Smooth muscle cell (in vitro differentiated cells): Measurements from ENCODE around the gene ARF1. TPM values are rescaled to one million over a fixed set of nuclear protein-coding genes. Genes with fewer than 3 reads are reported as not detected.
A peak's percentile ranks its signal among the peaks of the same experiment; 100 is the strongest.

Source experiments
- DNase-seq: peaks from one replicate; lab custom pipeline; 2025; ENCODE audit not compliant: unreplicated experiment; lab: John Stamatoyannopoulos, UW
- H2AFZ ChIP-seq: fragments of 200-600 bp; sonication (generic); 2 replicates; pipeline ENCODE4 v1.6.0; 2016; ENCODE audit warnings: antibody characterized with exemption, low read depth, mild to moderate bottlenecking
- H3F3A ChIP-seq: fragments of 200-600 bp; sonication (generic); 2 replicates; pipeline ENCODE4 v1.6.0; 2017; ENCODE audit warnings: antibody characterized with exemption, low read depth
- H3K27ac ChIP-seq: fragments of 200-600 bp; sonication (generic); 2 replicates; pipeline ENCODE4 v1.5.1; 2016; ENCODE audit warnings: low read depth, mild to moderate bottlenecking
- H3K27me3 ChIP-seq: fragments of 200-600 bp; sonication (generic); 2 replicates; pipeline ENCODE4 v1.6.1; 2016; ENCODE audit warnings: low read depth, mild to moderate bottlenecking
- H3K36me3 ChIP-seq: fragments of 200-600 bp; sonication (generic); 2 replicates; pipeline ENCODE4 v1.5.1; 2016; ENCODE audit warnings: low read depth
- H3K4me1 ChIP-seq: fragments of 200-600 bp; sonication (generic); 2 replicates; pipeline ENCODE4 v1.5.1; 2016; ENCODE audit warnings: low read depth
- H3K4me2 ChIP-seq: fragments of 200-600 bp; sonication (generic); 2 replicates; pipeline ENCODE4 v1.6.0; 2016; ENCODE audit warnings: mild to moderate bottlenecking
- H3K4me3 ChIP-seq: fragments of 200-600 bp; sonication (generic); 2 replicates; pipeline ENCODE4 v1.5.1; 2016; ENCODE audit warnings: mild to moderate bottlenecking
- H3K79me2 ChIP-seq: fragments of 200-600 bp; sonication (generic); 2 replicates; pipeline ENCODE4 v1.6.0; 2016; ENCODE audit warnings: low read depth, mild to moderate bottlenecking
- H3K9ac ChIP-seq: fragments of 200-600 bp; sonication (generic); 2 replicates; pipeline ENCODE4 v1.6.0; 2016; ENCODE audit warnings: low read depth
- H3K9me3 ChIP-seq: fragments of 200-600 bp; sonication (generic); replicated peaks from 2 replicates; pipeline ENCODE4 v1.5.1; 2016; ENCODE audit warnings: low read depth
- H4K20me1 ChIP-seq: fragments of 200-600 bp; sonication (generic); 2 replicates; pipeline ENCODE4 v1.6.0; 2016; ENCODE audit warnings: low read depth
- CTCF ChIP-seq: fragments of 200-600 bp; sonication (generic); IDR thresholded peaks from 2 replicates; pipeline ENCODE4 v1.5.1; 2017; ENCODE audit warnings: borderline replicate concordance, mild to moderate bottlenecking, antibody characterized with exemption; ENCODE audit not compliant: insufficient read depth, poor library complexity, severe bottlenecking
- WGBS: methylation state at CpG from one replicate; pipeline ENCODE4 v1.1.7; 2016; ENCODE audit warnings: low lambda C conversion rate; 5-methylcytosine and 5-hydroxymethylcytosine counted together
- polyA plus RNA-seq: library from polyadenylated mRNA; unstranded; fragments of >200 nt; fragmentation: Nextera tagmentation; extraction: Ambion mirVana; gene quantifications from 2 replicates; pipeline ENCODE4 v1.2.1, GENCODE V29; 2016
- total RNA-seq: library from RNA; depleted of rRNA; stranded (reverse); fragments of >200 nt; gene quantifications from 2 replicates; pipeline ENCODE4 v1.2.3, GENCODE V29; 2014

ARF1 gene
- total and polyA plus RNA-seq, 2 experiments from 2014 or later = 237 to 698 TPM

DNA sequence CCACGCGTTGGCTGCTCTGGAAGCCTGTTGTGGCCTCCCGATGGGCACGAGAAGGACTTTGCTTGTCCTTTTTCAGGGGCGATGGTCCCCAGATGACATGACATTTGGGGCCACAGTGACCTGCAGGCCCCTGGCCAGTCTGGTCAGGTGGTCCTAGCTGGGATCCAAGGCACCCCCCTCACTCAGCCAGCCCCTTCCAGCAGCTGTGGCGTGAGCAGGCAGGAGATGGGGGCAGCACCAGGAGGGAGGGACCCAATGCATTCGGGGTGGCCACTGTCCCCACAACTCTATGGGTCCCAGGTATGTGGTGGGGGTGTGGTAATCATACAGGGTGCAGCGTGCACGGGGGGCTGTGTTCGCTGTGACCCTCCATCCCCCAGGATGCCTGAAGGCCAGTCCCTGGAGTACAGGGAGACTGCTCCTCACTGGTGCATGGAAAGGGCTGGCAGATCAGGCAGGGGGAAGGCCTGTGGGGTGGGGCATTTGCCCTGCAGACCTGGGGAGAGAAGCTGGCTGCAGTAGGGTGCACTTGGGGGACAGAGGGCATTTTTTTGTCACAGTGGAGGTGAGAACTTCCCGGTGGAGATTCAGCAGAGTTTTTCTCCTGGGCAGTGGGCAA is 44.0 kb upstream of the ARF1 start:
- peak overlapping the region; percentile 39 for H3K4me3 ChIP-seq
- H3K27me3 ChIP-seq = peaks cover 41% of the 10 kb centered on the region
- H3K9ac ChIP-seq = no peak overlapping the region
- 79% methylated on average over 10 of the region's 11 CpGs for WGBS
- no peak overlapping the region for H2AFZ ChIP-seq
- DNase-seq = no peak
- no peaks in the 10 kb centered on the region for H3K36me3 ChIP-seq
- peak overlapping the region; percentile 81 for H3K4me2 ChIP-seq
- H3K4me1 ChIP-seq = peaks cover 15% of the 10 kb centered on the region
- no peak overlapping the region for H3K27ac ChIP-seq
- no peaks in the 10 kb centered on the region for H4K20me1 ChIP-seq
- no peaks in the 10 kb centered on the region for H3K9me3 ChIP-seq
- H3F3A ChIP-seq = no peaks in the 10 kb centered on the region
- H3K79me2 ChIP-seq = no peaks in the 10 kb centered on the region
- TF ChIP-seq CTCF = no peak

DNA sequence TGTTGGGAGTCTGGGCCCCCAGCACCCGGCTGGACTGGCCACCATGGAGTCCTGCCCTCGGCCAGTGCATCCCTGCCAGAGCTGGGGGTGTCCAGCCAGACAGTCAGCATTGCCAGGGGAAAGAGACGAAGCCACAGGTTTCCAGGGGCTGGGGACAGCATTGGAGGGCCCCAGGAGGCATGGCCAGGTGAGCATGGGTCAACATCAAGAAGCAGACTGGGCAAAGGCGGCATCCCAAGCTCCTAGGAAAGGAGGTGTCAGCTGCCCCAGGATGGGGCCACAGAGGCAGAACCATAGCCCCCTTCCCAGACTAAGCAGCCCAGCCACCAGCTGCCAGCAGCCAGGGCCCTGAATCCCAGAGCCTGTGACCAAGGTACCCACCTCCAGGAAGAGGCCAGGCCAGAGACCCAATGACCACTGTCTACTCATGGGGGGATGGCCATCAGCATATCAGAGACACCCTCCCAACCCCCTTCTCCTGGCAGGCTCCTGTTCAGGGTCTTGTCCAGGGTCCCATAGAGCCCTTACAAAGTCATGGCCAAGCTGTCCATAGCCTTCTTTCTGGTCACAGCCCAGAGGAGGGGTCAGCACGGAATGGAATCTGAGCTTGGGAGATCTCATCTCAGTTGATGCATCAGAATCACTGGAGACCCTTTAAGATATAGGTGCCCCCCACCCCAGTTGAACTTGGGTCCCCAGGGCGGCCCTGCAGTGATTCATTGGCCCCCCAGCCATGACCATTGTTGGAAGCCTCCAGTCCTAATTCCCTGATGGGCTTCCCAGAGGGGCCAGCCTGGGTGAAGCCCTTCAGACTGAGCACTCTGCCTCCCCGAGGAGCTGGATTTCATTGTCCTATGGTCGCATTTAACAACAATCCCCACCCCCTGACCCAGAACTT is 43.3 kb upstream of the ARF1 start:
- Histone ChIP-seq H3K27ac (no peak overlapping the region), H3K79me2 (no peaks in the 10 kb centered on the region), H3K36me3 (no peaks in the 10 kb centered on the region), H2AFZ (no peak overlapping the region), H3K9me3 (no peaks in the 10 kb centered on the region), H3F3A (no peaks in the 10 kb centered on the region), H3K27me3 (peaks cover 44% of the 10 kb centered on the region), H3K4me3 (no peak overlapping the region), H3K4me1 (peaks cover 15% of the 10 kb centered on the region), H3K4me2 (no peak overlapping the region), H3K9ac (no peak overlapping the region), H4K20me1 (no peaks in the 10 kb centered on the region)
- TF ChIP-seq CTCF = no peak
- no peak for DNase-seq
- 87% methylated on average over 8 of the region's 8 CpGs for WGBS

DNA sequence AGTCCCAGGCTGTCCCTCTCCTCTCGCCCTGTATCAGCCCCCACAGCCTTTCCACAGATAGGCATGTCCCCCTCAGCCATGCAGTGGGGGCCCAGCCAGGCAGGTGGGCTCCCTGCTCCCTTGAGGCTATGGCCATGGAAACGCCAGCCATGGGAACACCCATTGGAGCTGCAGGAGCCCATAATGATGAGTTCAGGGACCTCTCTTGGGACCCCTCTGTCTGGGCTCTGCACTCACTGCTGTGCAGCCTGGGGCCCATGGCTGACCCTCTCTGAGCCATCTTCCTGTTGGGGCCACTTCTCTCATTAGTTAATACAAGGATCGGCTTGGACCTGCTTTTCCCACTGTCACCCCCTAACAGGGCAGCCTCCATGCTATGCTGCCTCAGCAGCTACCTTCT is 42.5 kb upstream of the ARF1 start:
- H3K27me3 ChIP-seq = peaks cover 44% of the 10 kb centered on the region
- H3K4me1 ChIP-seq = peaks cover 15% of the 10 kb centered on the region
- H3K4me2 ChIP-seq = no peak overlapping the region
- 94% methylated on average over 3 of the region's 3 CpGs for WGBS
- no peaks in the 10 kb centered on the region for H3K36me3 ChIP-seq
- DNase-seq = no peak
- no peaks in the 10 kb centered on the region for H3K79me2 ChIP-seq
- no peak for TF ChIP-seq CTCF
- no peaks in the 10 kb centered on the region for H3F3A ChIP-seq
- H3K27ac ChIP-seq = no peak overlapping the region
- no peak overlapping the region for H3K9ac ChIP-seq
- no peaks in the 10 kb centered on the region for H3K9me3 ChIP-seq
- no peaks in the 10 kb centered on the region for H4K20me1 ChIP-seq
- H3K4me3 ChIP-seq = no peak overlapping the region
- no peak overlapping the region for H2AFZ ChIP-seq
